Fibroblast of lung (primary cell): ENCODE results near the gene GSE1.

Experiments
- CTCF ChIP-seq, 2 donors: IDR thresholded peaks in 1 of 2; conservative IDR thresholded peaks in 1 of 2; 1 replicate in 1 of 2; 2 replicates in 1 of 2; pipeline ENCODE4 v1.5.1; 2011 to 2012; ENCODE audit warnings: low read length in 2 of 2, control low read depth in 1 of 2, inconsistent platforms in 1 of 2, low read depth in 1 of 2, mild to moderate bottlenecking in 1 of 2
- EZH2 ChIP-seq: IDR thresholded peaks from 2 replicates; pipeline ENCODE4 v1.5.1; 2012; ENCODE audit warnings: low read length, control low read depth, mild to moderate bottlenecking; ENCODE audit errors: missing control alignments

GRCh38 chr16:85720302-85720637, 107.1 kb downstream of the GSE1 start:
- TF ChIP-seq CTCF (conservative IDR thresholded peaks at IDR 0.05 in 1 of 2, IDR thresholded peaks at IDR 0.05 in 1 of 2; ENCODE audit: low read depth in 1 of 2, low read length in 2 of 2) (no peak), EZH2 (no peak)
